ENCODE data around the gene PTPN6.

The PTPN6 gene

DNA sequence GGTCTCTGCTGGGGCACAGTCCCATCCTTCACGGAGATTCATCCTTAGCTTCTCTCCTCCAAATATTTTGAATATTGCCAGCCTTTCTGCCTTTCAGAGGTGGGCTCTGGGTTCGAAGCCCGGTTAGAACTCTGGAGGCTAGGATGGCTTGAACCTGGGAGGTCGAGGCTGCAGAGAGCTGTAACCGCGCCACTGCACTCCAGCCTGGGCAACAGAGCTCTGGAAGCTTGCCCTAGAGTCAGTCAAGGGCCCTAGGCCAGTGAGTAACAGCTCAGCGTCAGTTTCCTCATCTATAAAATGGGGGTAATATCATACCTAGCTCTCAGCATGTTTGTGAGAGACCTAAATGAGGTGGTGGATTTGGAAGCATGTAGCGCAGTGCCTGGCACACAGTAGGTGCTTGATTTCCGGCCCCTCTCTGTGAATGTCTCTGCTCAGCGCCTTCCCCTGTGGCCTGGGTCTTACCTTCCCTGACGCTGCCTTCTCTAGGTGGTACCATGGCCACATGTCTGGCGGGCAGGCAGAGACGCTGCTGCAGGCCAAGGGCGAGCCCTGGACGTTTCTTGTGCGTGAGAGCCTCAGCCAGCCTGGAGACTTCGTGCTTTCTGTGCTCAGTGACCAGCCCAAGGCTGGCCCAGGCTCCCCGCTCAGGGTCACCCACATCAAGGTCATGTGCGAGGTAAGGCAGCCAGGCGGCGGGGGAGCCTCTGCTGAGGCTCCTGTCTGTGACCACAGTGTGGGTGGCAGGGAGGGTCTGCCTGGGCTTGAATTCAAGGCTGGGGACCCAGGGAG, 3.4 kb downstream of the PTPN6 start:
- Histone ChIP-seq H3K4me2 (ENCODE audit: low read length) (no peak overlapping the region), H3K36me3 (ENCODE audit: insufficient read depth, low read length) (no peaks in the 10 kb centered on the region), H3K4me1 (ENCODE audit: control insufficient read depth, insufficient read depth, low read length) (no peaks in the 10 kb centered on the region), H3K9ac (ENCODE audit: low read depth, low read length) (no peak overlapping the region), H3K9me3 (replicated peaks; ENCODE audit: low read length) (no peaks in the 10 kb centered on the region), H3K4me3 (ENCODE audit: low read length) (no peak overlapping the region), H3K27me3 (ENCODE audit: control insufficient read depth, insufficient read depth, low read length) (no peaks in the 10 kb centered on the region)

DNA sequence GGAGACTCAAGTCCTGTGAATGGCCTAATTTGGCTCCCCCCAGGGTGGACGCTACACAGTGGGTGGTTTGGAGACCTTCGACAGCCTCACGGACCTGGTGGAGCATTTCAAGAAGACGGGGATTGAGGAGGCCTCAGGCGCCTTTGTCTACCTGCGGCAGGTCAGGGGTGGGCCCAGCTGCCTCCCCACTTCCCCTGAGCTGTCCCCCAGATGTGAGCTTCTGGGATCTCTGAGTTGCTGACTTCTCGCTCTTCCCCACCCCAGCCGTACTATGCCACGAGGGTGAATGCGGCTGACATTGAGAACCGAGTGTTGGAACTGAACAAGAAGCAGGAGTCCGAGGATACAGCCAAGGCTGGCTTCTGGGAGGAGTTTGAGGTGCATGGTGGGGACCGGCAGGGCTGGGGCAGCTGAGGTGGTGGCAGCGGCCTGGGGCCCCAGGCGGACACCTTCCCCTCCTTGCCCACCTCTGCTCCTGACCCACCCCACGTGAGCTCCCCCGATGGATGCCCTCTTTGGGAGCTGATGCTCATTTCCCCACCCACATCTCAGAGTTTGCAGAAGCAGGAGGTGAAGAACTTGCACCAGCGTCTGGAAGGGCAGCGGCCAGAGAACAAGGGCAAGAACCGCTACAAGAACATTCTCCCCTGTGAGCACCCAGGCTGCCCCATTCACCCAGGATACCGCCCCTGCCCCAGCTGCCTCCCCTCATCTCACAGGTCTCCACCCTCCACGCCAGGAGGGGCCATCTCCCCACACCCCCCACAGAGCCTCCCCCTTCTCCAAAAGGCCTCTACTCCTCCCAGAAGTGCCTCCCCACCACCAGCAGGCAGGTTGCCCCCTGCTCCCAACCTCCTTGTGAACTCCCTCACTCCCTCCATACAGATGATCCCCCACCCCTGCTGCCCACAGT, 4.2 kb downstream of the PTPN6 start:
- Histone ChIP-seq H3K36me3 (ENCODE audit: insufficient read depth, low read length) (no peaks in the 10 kb centered on the region), H3K9ac (ENCODE audit: low read depth, low read length) (no peak overlapping the region), H3K9me3 (replicated peaks; ENCODE audit: low read length) (no peaks in the 10 kb centered on the region), H3K4me1 (ENCODE audit: control insufficient read depth, insufficient read depth, low read length) (peaks cover under 1% of the 10 kb centered on the region), H3K27me3 (ENCODE audit: control insufficient read depth, insufficient read depth, low read length) (no peaks in the 10 kb centered on the region), H3K4me2 (ENCODE audit: low read length) (no peak overlapping the region), H3K4me3 (ENCODE audit: low read length) (no peak overlapping the region)

GRCh38 chr12:6956021-6956727, 5.0 kb downstream of the PTPN6 start:
- Histone ChIP-seq H3K9ac (ENCODE audit: low read depth, low read length) (no peak overlapping the region), H3K27me3 (ENCODE audit: control insufficient read depth, insufficient read depth, low read length) (no peaks in the 10 kb centered on the region), H3K36me3 (ENCODE audit: insufficient read depth, low read length) (no peaks in the 10 kb centered on the region), H3K4me2 (ENCODE audit: low read length) (no peak overlapping the region), H3K9me3 (replicated peaks; ENCODE audit: low read length) (no peaks in the 10 kb centered on the region), H3K4me3 (ENCODE audit: low read length) (no peak overlapping the region), H3K4me1 (ENCODE audit: control insufficient read depth, insufficient read depth, low read length) (peaks cover 8% of the 10 kb centered on the region)

DNA sequence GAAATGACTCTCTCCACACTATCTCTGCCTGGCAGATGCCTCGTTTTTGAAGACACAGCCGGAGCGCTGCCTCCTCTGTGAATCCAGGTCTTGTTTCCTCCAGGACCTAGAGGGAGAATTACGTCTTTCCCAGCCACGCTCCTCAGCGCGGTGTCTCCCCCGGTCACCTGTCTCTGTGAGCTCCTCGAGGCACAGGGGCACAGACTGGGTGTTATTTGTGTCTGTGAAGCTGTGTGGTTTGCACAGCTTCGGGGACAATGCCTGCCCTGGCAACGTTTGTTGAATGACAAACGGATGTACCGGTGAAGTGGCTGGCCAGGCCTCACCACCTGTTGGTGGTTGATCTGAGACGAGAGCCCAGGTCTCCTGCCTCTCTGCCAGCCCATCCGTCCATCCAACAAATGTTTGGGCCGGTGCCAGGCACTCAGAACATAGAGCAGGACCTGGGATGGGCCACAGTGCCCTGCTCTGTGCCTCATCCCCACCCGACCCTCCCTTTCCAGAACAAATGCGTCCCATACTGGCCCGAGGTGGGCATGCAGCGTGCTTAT, 6.1 kb downstream of the PTPN6 start:
- H3K9ac ChIP-seq (ENCODE audit: low read depth, low read length) = no peak overlapping the region
- H3K4me1 ChIP-seq (ENCODE audit: control insufficient read depth, insufficient read depth, low read length) = peaks cover 19% of the 10 kb centered on the region
- no peaks in the 10 kb centered on the region for H3K9me3 ChIP-seq (replicated peaks; ENCODE audit: low read length)
- no peaks in the 10 kb centered on the region for H3K27me3 ChIP-seq (ENCODE audit: control insufficient read depth, insufficient read depth, low read length)
- H3K36me3 ChIP-seq (ENCODE audit: insufficient read depth, low read length) = no peaks in the 10 kb centered on the region
- no peak overlapping the region for H3K4me3 ChIP-seq (ENCODE audit: low read length)
- H3K4me2 ChIP-seq (ENCODE audit: low read length) = no peak overlapping the region

- Histone ChIP-seq H3K4me3 (ENCODE audit: low read length) (no peak overlapping the region), H3K9me3 (replicated peaks; ENCODE audit: low read length) (no peaks in the 10 kb centered on the region), H3K4me2 (ENCODE audit: low read length) (no peak overlapping the region), H3K36me3 (ENCODE audit: insufficient read depth, low read length) (no peaks in the 10 kb centered on the region), H3K4me1 (ENCODE audit: control insufficient read depth, insufficient read depth, low read length) (peaks cover 22% of the 10 kb centered on the region), H3K27me3 (ENCODE audit: control insufficient read depth, insufficient read depth, low read length) (no peaks in the 10 kb centered on the region), H3K9ac (ENCODE audit: low read depth, low read length) (no peak overlapping the region)
Observed at GRCh38 chr12:6957741-6958608, 6.8 kb downstream of the PTPN6 start.

- H3K4me3 ChIP-seq (ENCODE audit: low read length) = no peak overlapping the region
- H3K27me3 ChIP-seq (ENCODE audit: control insufficient read depth, insufficient read depth, low read length) = no peaks in the 10 kb centered on the region
- H3K9me3 ChIP-seq (replicated peaks; ENCODE audit: low read length) = no peaks in the 10 kb centered on the region
- H3K9ac ChIP-seq (ENCODE audit: low read depth, low read length) = no peak overlapping the region
- peaks cover 22% of the 10 kb centered on the region for H3K4me1 ChIP-seq (ENCODE audit: control insufficient read depth, insufficient read depth, low read length)
- H3K4me2 ChIP-seq (ENCODE audit: low read length) = no peak overlapping the region
- H3K36me3 ChIP-seq (ENCODE audit: insufficient read depth, low read length) = no peaks in the 10 kb centered on the region
Observed at GRCh38 chr12:6958609-6959057, 7.5 kb downstream of the PTPN6 start.

DNA sequence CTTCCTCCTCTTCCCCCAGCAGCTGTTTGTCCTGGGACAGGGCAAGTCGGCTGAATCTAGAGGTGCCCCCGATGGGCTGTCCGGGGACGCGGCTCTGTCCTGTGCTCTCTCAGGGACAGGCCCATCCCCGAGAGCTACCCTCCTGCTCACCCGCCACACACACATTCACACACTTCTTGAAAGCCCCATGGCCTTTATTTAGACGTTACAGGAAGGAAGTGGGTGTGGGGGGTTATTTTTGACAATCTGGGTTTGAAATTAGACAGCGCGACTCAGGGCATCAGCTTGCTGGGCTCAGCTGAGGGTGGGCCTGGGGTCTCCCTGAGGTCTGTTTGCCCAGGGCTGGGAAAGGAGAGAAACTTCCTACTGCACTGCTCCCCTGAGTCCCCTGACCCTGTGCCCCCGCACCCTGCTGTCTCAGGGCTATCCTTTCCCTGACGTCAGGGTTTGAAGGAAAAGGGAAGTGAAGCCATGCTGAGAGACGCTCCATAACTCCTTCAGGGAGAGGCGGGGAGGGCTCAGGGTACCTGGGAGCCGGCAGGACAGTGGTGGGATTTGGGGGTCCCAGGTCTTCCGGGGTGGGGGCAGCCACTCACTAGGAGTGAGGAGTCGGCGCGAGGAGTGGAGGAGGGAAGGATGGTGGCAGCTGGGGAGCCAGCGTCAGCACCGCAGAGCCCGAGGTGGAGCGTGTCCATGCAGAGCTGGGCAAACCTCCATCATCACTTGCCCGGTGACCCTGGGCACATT, 8.1 kb downstream of the PTPN6 start:
- H3K9ac ChIP-seq (ENCODE audit: low read depth, low read length) = no peak overlapping the region

GRCh38 chr12:6959805-6960592, 8.8 kb downstream of the PTPN6 start:
- H3K36me3 ChIP-seq (ENCODE audit: insufficient read depth, low read length) = peaks cover 10% of the 10 kb centered on the region
- H3K27me3 ChIP-seq (ENCODE audit: control insufficient read depth, insufficient read depth, low read length) = no peaks in the 10 kb centered on the region
- H3K9me3 ChIP-seq (replicated peaks; ENCODE audit: low read length) = no peaks in the 10 kb centered on the region
- peaks cover 22% of the 10 kb centered on the region for H3K4me1 ChIP-seq (ENCODE audit: control insufficient read depth, insufficient read depth, low read length)
- no peak overlapping the region for H3K4me2 ChIP-seq (ENCODE audit: low read length)
- no peak overlapping the region for H3K4me3 ChIP-seq (ENCODE audit: low read length)
- H3K9ac ChIP-seq (ENCODE audit: low read depth, low read length) = no peak overlapping the region

More for the DNA sequence above, 8.1 kb downstream of the PTPN6 start:
- Histone ChIP-seq H3K9me3 (replicated peaks; ENCODE audit: low read length) (no peaks in the 10 kb centered on the region), H3K36me3 (ENCODE audit: insufficient read depth, low read length) (peaks cover 3% of the 10 kb centered on the region), H3K27me3 (ENCODE audit: control insufficient read depth, insufficient read depth, low read length) (no peaks in the 10 kb centered on the region), H3K4me2 (ENCODE audit: low read length) (no peak overlapping the region), H3K4me1 (ENCODE audit: control insufficient read depth, insufficient read depth, low read length) (peaks cover 22% of the 10 kb centered on the region), H3K4me3 (ENCODE audit: low read length) (no peak overlapping the region)

DNA sequence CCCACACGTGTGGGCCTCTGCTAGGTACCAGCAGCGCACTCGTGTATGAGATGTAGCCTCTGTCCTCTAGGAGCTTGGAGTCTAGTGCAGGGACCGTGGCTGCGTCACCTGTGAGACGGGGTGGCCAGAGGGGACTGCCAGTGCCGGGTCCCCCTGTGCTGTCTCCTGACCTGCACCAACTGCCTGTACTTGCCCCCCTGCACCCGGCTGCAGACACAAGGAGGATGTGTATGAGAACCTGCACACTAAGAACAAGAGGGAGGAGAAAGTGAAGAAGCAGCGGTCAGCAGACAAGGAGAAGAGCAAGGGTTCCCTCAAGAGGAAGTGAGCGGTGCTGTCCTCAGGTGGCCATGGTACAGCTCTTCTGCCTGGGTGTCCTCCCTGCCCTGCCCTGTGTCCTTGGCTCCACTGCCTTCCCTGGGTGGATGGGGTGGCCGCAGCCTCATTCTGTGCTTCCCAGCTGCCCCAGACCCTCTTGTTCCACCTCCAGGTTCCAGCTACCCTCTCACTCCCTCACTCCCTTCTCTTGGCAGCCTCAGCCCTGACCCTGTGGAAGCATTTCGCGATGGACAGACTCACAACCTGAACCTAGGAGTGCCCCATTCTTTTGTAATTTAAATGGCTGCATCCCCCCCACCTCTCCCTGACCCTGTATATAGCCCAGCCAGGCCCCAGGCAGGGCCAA, 9.6 kb downstream of the PTPN6 start:
- Histone ChIP-seq H3K9me3 (replicated peaks; ENCODE audit: low read length) (no peaks in the 10 kb centered on the region), H3K27me3 (ENCODE audit: control insufficient read depth, insufficient read depth, low read length) (no peaks in the 10 kb centered on the region), H3K9ac (ENCODE audit: low read depth, low read length) (peak overlapping the region; percentile 70), H3K4me3 (ENCODE audit: low read length) (peak overlapping the region; percentile 31), H3K4me1 (ENCODE audit: control insufficient read depth, insufficient read depth, low read length) (peaks cover 22% of the 10 kb centered on the region), H3K36me3 (ENCODE audit: insufficient read depth, low read length) (peaks cover 16% of the 10 kb centered on the region), H3K4me2 (ENCODE audit: low read length) (peak overlapping the region; percentile 56)
